Measurements from ENCODE around the gene PPP2R3B.

Gene PPP2R3B

DNA sequence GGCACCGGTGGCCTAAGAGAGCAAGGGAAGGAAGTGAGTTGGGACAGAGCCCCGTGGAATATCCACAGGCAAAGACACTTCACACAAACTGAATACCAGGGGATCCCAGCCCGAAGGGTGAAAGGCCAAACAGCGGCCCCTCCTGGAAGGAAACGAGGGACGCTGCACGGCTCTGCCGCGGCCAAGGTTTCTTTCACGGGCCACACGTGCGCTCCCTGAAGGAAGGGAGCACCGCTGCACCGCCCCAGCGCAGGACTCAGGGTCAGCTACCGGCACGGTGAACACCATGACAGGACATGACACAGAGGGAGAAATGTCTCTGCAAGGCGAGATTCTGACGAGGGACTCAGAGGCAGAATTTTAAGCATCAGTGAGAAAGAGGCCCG is 36.6 kb downstream of the PPP2R3B start:
- no peak for TF ChIP-seq ZFX (IDR thresholded peaks at IDR 0.05; ENCODE audit: borderline replicate concordance)
- TF ChIP-seq, protein P1, sequence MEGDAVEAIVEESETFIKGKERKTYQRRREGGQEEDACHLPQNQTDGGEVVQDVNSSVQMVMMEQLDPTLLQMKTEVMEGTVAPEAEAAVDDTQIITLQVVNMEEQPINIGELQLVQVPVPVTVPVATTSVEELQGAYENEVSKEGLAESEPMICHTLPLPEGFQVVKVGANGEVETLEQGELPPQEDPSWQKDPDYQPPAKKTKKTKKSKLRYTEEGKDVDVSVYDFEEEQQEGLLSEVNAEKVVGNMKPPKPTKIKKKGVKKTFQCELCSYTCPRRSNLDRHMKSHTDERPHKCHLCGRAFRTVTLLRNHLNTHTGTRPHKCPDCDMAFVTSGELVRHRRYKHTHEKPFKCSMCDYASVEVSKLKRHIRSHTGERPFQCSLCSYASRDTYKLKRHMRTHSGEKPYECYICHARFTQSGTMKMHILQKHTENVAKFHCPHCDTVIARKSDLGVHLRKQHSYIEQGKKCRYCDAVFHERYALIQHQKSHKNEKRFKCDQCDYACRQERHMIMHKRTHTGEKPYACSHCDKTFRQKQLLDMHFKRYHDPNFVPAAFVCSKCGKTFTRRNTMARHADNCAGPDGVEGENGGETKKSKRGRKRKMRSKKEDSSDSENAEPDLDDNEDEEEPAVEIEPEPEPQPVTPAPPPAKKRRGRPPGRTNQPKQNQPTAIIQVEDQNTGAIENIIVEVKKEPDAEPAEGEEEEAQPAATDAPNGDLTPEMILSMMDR (IDR thresholded peaks at IDR 0.05) = no peak
- no peak overlapping the region for H3K27ac ChIP-seq

DNA sequence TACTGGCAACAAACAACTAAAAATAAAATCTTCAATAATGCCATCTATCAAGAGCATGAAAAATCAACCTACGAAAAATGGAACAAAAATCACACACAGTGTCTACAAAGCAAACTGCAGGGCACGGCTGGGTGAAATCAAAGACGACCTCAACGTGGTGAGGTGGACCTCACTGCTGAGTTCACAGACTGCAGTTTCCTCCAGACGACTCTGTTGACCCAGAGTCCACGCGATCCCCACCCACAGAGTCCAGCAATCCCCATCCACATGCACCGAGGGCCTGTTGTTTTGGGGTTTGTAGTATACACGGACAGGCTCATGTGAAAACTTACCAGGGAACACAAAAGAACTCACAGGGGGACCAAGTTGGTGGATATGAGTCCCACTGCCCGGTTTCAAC is 37.0 kb downstream of the PPP2R3B start:
- no peak for TF ChIP-seq ZFX (IDR thresholded peaks at IDR 0.05; ENCODE audit: borderline replicate concordance)
- TF ChIP-seq, protein P1 (IDR thresholded peaks at IDR 0.05) = no peak
- H3K27ac ChIP-seq = no peak overlapping the region

DNA sequence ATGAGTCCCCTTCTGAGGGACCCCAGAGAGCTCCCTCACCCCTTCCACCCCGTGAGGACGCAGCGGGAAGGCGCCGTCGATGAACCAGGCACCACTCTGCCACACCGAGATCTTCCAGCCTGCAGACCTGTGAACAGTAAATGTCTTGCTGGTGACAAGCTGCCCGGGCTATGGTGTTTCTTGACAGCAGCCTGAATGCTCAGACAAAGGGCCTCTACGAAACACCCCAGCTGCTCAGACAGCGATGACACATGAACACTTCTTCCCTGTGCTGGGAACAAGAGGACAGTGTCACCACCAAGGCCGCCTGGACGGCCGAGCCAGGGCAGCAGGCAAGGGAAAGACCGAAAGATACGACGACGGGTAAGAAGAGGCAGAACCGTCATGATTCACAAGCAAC is 37.5 kb downstream of the PPP2R3B start:
- TF ChIP-seq ZFX (IDR thresholded peaks at IDR 0.05; ENCODE audit: borderline replicate concordance) = no peak
- TF ChIP-seq, protein P1 (IDR thresholded peaks at IDR 0.05) = no peak
- H3K27ac ChIP-seq = no peak overlapping the region

DNA sequence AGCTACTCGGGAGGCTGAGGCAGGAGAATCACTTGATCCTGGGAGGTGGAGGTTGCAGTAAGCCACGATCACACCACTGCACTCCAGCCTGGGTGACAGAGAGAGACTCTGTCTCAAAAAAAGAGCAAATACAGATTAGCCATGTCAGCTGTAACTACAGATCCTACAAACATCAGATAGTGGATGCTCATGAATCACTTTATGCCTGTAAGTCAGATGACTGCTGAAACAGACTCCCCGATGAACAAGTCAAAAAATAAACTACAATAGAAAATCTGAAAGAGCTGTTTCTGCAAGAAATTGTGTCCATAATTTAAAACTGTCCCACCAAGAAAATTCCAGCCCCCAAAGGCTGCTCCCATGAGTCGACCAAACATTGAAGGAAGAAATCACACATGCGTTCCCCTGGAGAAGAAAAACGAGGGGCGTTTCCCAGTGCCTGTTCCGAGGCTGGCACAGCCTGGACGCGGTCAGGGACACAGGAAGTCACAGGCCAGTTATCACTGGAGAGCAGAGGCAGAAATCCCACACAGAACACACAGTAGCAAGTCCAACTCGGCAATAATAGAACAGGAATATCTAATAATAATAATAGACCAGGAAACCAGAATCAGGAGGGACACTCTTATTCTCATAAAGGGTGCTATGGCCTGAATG is 38.1 kb downstream of the PPP2R3B start:
- TF ChIP-seq ZFX (IDR thresholded peaks at IDR 0.05; ENCODE audit: borderline replicate concordance) = no peak
- TF ChIP-seq, protein P1 (IDR thresholded peaks at IDR 0.05) = no peak
- H3K27ac ChIP-seq = no peak overlapping the region

DNA sequence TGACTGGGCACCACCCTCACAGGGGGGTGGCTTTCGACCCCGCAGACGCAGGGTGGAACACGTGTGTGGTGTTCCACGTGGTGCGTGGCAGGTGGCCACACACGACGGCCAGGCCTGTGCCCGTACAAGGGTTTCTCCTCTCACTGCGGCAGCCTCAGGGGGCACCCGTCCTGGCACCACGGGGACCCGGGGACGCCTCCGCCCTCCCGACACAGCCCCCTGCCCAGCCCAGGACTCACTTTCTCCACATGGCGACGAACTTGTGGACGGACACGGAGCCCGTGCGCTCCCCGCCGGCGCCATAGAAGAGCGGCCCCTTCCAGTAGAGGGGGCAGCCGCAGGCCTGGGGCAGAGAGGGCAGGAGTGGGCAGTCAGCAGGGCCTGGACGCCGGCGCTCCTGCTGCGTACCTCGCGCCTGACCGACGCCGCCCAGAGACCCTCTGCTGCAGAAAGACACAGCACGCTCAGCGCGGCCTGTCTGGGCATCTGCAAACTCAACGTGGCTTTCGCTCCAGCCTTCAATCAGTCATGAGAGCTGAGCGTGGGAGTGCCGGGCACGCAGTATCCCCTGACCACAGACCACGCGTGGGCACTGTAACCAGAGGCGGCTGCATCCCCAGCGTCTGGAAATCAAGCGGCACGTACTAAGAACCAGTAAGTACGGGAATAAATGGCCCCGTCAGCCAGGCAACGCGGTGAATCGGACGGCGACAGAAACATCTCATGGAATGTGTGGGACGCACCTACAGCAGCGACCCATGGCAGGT is 39.2 kb downstream of the PPP2R3B start:
- H3K27ac ChIP-seq = no peak overlapping the region
- TF ChIP-seq, protein P1 (IDR thresholded peaks at IDR 0.05) = no peak
- no peak for TF ChIP-seq ZFX (IDR thresholded peaks at IDR 0.05; ENCODE audit: borderline replicate concordance)

- TF ChIP-seq, protein P1 (IDR thresholded peaks at IDR 0.05) = no peak
- no peak for TF ChIP-seq ZFX (IDR thresholded peaks at IDR 0.05; ENCODE audit: borderline replicate concordance)
- no peak overlapping the region for H3K27ac ChIP-seq
These were observed 40.5 kb downstream of the PPP2R3B start for GRCh38 chrX:346034-346813.

All from 22Rv1 (cell line).